ACC112 (cell line): ENCODE results near the gene LRRC75A.
"Not testable (repeated sequence)": the region's sequence is repeated elsewhere in the genome, so short reads cannot be mapped to it uniquely, and the experiment has no call there.

ENCODE experiments used
- H2AFZ ChIP-seq: fragments of 200-600 bp; sonication (generic); one replicate; pipeline ENCODE4 v1.6.0; 2017; ENCODE audit warnings: antibody characterized with exemption, low read length; ENCODE audit not compliant: unreplicated experiment
- H3K27ac ChIP-seq: fragments of 200-600 bp; sonication (generic); 2 replicates; pipeline ENCODE4 v1.5.1; 2014; ENCODE audit warnings: low read depth, mild to moderate bottlenecking, antibody characterized with exemption, low read length, moderate library complexity
- H3K27me3 ChIP-seq: fragments of 200-600 bp; sonication (generic); 2 replicates; pipeline ENCODE4 v1.6.1; 2014; ENCODE audit warnings: mild to moderate bottlenecking, antibody characterized with exemption, low read length, moderate library complexity, mixed read lengths; ENCODE audit not compliant: insufficient read depth
- H3K36me3 ChIP-seq: fragments of 200-600 bp; sonication (generic); 2 replicates; pipeline ENCODE4 v1.6.1; 2016; ENCODE audit warnings: mild to moderate bottlenecking, antibody characterized with exemption, low read length, moderate library complexity, mixed read lengths; ENCODE audit not compliant: insufficient read depth
- H3K4me1 ChIP-seq: fragments of 200-600 bp; sonication (generic); one replicate; pipeline ENCODE4 v1.6.1; 2016; ENCODE audit warnings: low read length, mixed read lengths; ENCODE audit not compliant: insufficient read depth, unreplicated experiment, control insufficient read depth
- H3K4me3 ChIP-seq: fragments of 200-600 bp; sonication (generic); 2 replicates; pipeline ENCODE4 v1.5.1; 2014; ENCODE audit warnings: mild to moderate bottlenecking, low read depth, low read length
- H3K79me2 ChIP-seq: fragments of 200-600 bp; sonication (generic); one replicate; pipeline ENCODE4 v1.6.0; 2016; ENCODE audit warnings: low read length; ENCODE audit not compliant: control insufficient read depth, unreplicated experiment, insufficient read depth

Gene LRRC75A

GRCh38 chr17:16452268-16452667 is 39.7 kb downstream of the LRRC75A start:
- H2AFZ ChIP-seq, H3K27me3 ChIP-seq, H3K4me1 ChIP-seq, H3K79me2 ChIP-seq, H3K36me3 ChIP-seq, H3K4me3 ChIP-seq, H3K27ac ChIP-seq: not testable (repeated sequence)

GRCh38 chr17:16450028-16450427 is 42.0 kb downstream of the LRRC75A start:
- Histone ChIP-seq H2AFZ (no peak overlapping the region), H3K36me3 (no peaks in the 10 kb centered on the region; the same call in 1 of the 2 replicates), H3K4me3 (no peak overlapping the region), H3K79me2 (no peaks in the 10 kb centered on the region), H3K4me1 (no peaks in the 10 kb centered on the region), H3K27ac (no peak overlapping the region), H3K27me3 (no peaks in the 10 kb centered on the region)

- Histone ChIP-seq H3K27ac (no peak overlapping the region), H3K36me3 (peaks cover 3% of the 10 kb centered on the region; the same call in 1 of the 2 replicates)
These were observed 42.8 kb downstream of the LRRC75A start for GRCh38 chr17:16449121-16449570.

GRCh38 chr17:16448490-16448889 is 43.5 kb downstream of the LRRC75A start:
- Histone ChIP-seq H3K4me3 (no peak overlapping the region), H3K36me3 (peaks cover 8% of the 10 kb centered on the region; the same call in 1 of the 2 replicates), H3K79me2 (peaks cover 2% of the 10 kb centered on the region), H2AFZ (no peak overlapping the region), H3K27me3 (no peaks in the 10 kb centered on the region), H3K27ac (no peak overlapping the region), H3K4me1 (no peaks in the 10 kb centered on the region)

More at GRCh38 chr17:16449121-16449570, 42.8 kb downstream of the LRRC75A start:
- Histone ChIP-seq H3K4me1 (no peaks in the 10 kb centered on the region), H2AFZ (no peak overlapping the region), H3K79me2 (no peaks in the 10 kb centered on the region), H3K27me3 (no peaks in the 10 kb centered on the region), H3K4me3 (no peak overlapping the region)

GRCh38 chr17:16447676-16448075 is 44.3 kb downstream of the LRRC75A start:
- H3K36me3 ChIP-seq, result peaks cover 16% of the 10 kb centered on the region; the same call in 1 of the 2 replicates
- no peak overlapping the region for H3K4me3 ChIP-seq
- H2AFZ ChIP-seq, result no peak overlapping the region
- H3K27me3 ChIP-seq, result no peaks in the 10 kb centered on the region
- H3K79me2 ChIP-seq, result peaks cover 10% of the 10 kb centered on the region
- H3K4me1 ChIP-seq, result peaks cover 6% of the 10 kb centered on the region
- no peak overlapping the region for H3K27ac ChIP-seq

- Histone ChIP-seq H3K36me3 (peaks cover 28% of the 10 kb centered on the region), H2AFZ (no peak overlapping the region), H3K27ac (no peak overlapping the region), H3K4me1 (peaks cover 18% of the 10 kb centered on the region), H3K79me2 (peaks cover 22% of the 10 kb centered on the region), H3K4me3 (no peak overlapping the region), H3K27me3 (no peaks in the 10 kb centered on the region)
These were observed 45.5 kb downstream of the LRRC75A start for GRCh38 chr17:16446338-16446983.

- no peak overlapping the region for H3K4me3 ChIP-seq
- H3K27ac ChIP-seq, result no peak overlapping the region
- H3K27me3 ChIP-seq, result no peaks in the 10 kb centered on the region
- peaks cover 27% of the 10 kb centered on the region for H3K4me1 ChIP-seq
- H3K79me2 ChIP-seq, result peaks cover 43% of the 10 kb centered on the region
- H3K36me3 ChIP-seq, result peaks cover 48% of the 10 kb centered on the region
- no peak overlapping the region for H2AFZ ChIP-seq
These were observed 47.6 kb downstream of the LRRC75A start for GRCh38 chr17:16444258-16444886.

GRCh38 chr17:16443511-16444257 is 48.3 kb downstream of the LRRC75A start:
- Histone ChIP-seq H2AFZ (no peak overlapping the region), H3K27ac (no peak overlapping the region), H3K4me1 (peaks cover 27% of the 10 kb centered on the region), H3K79me2 (peaks cover 49% of the 10 kb centered on the region), H3K27me3 (no peaks in the 10 kb centered on the region), H3K36me3 (peaks cover 48% of the 10 kb centered on the region), H3K4me3 (no peak overlapping the region)

- Histone ChIP-seq H3K36me3 (peaks cover 48% of the 10 kb centered on the region), H3K4me3 (peak overlapping the region; percentile 92; the same call in 1 of the 2 replicates), H3K4me1 (peaks cover 31% of the 10 kb centered on the region), H3K79me2 (peaks cover 49% of the 10 kb centered on the region), H2AFZ (no peak overlapping the region), H3K27me3 (no peaks in the 10 kb centered on the region), H3K27ac (peak overlapping the region; percentile 11)
These were observed 49.1 kb downstream of the LRRC75A start for GRCh38 chr17:16442594-16443510.

- peaks cover 48% of the 10 kb centered on the region for H3K36me3 ChIP-seq
- H3K4me3 ChIP-seq, result peak overlapping the region; percentile 92
- peaks cover 49% of the 10 kb centered on the region for H3K79me2 ChIP-seq
- H3K27ac ChIP-seq, result peak overlapping the region; percentile 11
- H2AFZ ChIP-seq, result no peak overlapping the region
- H3K27me3 ChIP-seq, result no peaks in the 10 kb centered on the region
- peaks cover 31% of the 10 kb centered on the region for H3K4me1 ChIP-seq
These were observed 49.9 kb downstream of the LRRC75A start for GRCh38 chr17:16442141-16442540.
